GM21825 (cell line): Measurements from ENCODE around the gene ABI3BP.

Experiments
- ATAC-seq: cut with Tn5 transposase; IDR thresholded peaks from one replicate; pipeline ENCODE4 v1.9.1; 2021; ENCODE audit warnings: mild to moderate bottlenecking, moderate library complexity; ENCODE audit not compliant: unreplicated experiment

ABI3BP gene

GRCh38 chr3:100891827-100892226 is 101.4 kb downstream of the ABI3BP start:
- no peak for ATAC-seq

DNA sequence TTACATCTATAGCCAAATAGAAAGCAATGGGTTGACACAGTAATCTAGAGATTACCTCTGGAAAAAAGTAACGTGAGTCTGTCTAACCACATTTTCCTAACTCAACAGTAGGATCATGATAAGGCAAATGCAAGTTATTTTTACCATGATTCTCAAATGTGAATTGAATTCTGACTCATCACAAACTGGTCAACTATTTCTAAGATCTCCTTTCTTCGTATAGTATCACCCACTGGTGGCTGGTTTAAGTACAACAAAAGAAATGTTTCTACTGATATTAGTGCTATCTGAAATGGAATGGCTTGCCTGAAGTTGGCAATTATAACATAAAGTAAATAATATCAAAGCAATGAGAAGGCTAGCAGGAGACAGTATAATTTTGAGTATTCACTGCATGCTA is 102.2 kb downstream of the ABI3BP start:
- no peak for ATAC-seq

DNA sequence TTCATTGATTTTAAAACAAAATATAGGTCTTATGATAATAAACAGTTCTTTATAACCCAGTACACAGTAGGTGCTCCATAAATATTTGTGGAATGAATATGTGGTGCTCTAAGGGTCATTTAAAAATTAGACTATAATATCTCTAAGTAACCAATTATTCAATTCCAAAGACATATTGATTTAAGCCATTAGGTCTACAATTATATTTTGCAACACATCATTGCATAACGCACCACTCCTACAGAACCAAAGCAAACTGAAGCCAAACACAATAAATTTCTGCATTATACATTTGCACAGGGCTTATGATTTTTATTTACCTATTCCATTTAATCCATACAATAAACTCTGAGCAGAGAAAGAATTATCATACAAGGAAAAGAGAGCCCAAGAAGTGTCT is 104.3 kb downstream of the ABI3BP start:
- no peak for ATAC-seq

GRCh38 chr3:100882571-100882984 is 110.6 kb downstream of the ABI3BP start:
- no peak for ATAC-seq

- ATAC-seq: no peak
These were observed 112.4 kb downstream of the ABI3BP start for GRCh38 chr3:100880845-100881244.

DNA sequence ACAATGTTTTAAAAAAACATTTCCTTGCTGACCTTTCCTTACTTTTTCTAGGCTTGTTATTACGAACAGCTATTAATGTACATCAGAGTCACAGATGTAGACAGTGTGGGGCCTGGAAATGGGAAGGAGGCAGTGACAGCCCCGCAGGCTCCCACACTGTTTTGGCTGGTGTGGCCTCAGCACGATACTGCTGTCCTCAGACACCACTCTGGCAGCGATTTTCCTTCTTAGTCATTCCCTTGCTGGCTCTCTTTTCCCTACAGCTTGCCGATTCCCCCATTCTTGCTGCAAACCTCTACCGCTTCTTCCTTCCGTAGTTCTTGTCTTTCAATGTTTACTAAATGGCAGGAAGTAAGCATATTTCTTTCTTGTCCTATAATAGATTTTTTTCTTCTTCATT is 113.1 kb downstream of the ABI3BP start:
- ATAC-seq: no peak

- ATAC-seq: no peak
These were observed 113.9 kb downstream of the ABI3BP start for GRCh38 chr3:100879195-100879810.

- ATAC-seq: no peak
These were observed 115.9 kb downstream of the ABI3BP start for GRCh38 chr3:100877286-100877685.

DNA sequence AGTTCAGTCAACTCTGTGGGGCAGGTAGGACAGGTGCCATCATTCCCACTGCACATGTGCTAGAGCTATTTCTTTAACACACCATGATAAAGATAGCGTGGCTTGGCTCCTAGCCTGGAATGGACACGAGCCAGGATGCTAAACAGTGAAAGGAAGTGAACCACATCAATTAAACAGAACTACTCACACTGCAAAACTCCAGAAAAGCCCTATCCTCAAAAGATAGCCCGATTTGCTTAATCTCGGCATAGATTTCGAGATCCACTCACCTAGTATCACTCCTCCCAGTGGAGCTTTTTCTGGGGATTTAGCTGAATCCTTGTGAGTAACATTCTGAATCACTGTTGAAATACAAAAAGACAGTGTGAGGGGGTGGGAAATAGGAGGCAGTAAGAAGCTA is 118.0 kb downstream of the ABI3BP start:
- no peak for ATAC-seq

GRCh38 chr3:100873611-100874010 is 119.6 kb downstream of the ABI3BP start:
- no peak for ATAC-seq

GRCh38 chr3:100871306-100871705 is 121.9 kb downstream of the ABI3BP start:
- ATAC-seq: no peak

- no peak for ATAC-seq
These were observed 123.4 kb downstream of the ABI3BP start for GRCh38 chr3:100869787-100870186.

DNA sequence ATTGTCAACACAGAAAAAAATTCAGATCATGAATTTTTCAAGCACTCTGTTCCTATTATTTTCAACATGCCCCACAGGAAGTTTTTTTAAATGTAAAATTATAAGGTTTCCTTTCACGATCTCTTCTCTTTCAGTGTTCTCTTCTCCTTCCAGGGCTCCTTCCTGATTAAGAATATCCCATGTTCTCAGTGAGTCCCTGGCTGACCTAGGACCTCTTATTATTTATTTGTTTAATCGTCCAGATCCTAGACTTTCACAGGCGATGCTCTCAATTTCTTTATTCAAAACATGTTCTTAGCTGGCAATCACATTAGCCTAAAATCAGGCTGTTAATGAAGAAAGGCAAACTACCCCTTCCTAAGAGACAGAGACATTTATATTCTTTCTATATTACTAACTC is 124.3 kb downstream of the ABI3BP start:
- ATAC-seq: no peak

GRCh38 chr3:100868096-100868495 is 125.1 kb downstream of the ABI3BP start:
- ATAC-seq: no peak

- ATAC-seq: no peak
These were observed 127.8 kb downstream of the ABI3BP start for GRCh38 chr3:100865442-100865841.

GRCh38 chr3:100864471-100865250 is 128.6 kb downstream of the ABI3BP start:
- ATAC-seq: no peak

DNA sequence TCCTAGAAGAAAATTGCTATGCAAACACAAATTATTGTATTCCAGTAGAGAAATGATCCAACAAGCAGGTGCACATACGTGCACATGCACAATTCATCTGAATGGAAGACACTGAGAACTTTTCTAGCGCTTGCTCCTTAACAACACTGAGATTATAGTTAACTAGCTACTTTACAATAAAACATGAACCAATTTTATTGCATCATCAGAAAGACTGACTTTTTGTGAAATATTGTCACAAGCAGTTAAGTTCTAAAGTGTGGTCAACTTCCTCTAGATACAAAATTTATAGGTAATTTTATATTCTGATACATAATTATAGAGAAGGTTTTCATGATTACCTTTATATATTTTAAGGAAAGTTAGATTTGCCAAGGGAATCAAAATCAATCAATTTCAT is 135.4 kb downstream of the ABI3BP start:
- ATAC-seq: no peak

DNA sequence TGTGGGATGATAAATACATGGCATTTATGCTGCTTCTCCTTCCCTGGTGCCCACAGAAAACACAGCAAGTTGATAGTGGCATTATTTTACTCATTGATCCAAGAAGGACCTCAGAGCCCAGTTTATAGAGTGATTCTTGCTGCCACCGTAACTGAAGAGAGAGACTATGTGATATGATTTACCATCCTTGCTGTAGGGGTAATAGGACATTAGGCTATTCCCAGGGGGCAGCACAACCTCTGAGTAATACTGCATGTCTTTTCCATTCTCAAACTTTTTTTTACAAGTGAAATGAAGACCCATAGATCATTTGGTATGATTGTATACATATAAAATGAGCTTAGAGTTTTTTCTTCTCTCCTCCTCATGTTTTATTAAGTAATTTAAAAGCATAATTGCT is 136.4 kb downstream of the ABI3BP start:
- no peak for ATAC-seq

DNA sequence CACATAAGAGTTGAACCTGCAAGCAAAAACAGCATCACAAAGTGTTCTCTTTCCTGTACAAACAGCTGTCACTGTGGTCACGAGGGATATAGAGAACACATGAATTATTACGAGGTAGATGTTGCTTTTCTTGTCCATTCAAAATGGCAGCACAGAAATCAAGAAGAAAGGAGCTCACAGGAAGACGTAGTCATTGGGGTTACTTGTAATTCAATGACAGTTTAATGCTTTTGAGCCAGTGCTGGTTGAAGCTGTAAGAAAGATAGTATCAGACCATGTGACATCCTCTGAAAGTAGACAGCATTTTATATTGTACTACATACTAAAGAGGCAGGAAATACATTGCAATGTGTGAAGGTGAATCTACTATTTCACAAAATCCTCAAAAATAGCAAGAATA is 140.4 kb downstream of the ABI3BP start:
- ATAC-seq: no peak

DNA sequence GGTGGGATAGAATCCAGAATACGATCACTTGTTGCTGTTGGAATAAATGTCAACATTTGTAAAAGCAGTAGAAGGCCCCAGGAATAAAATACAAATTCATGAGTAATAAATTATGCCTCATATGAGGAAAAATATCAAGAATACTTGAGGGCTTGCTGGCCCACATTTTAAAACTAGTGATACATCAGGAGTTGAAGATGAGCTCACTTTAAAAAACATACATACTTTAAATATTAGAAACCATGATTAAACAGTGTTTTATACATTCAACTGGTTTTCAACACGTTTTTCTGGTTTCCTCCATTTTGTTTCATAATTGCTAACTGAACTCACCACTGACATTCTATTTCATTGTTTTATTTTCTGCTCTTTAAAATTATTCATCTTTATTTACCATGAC is 142.5 kb downstream of the ABI3BP start:
- ATAC-seq: no peak

GRCh38 chr3:100850156-100850555 is 143.1 kb downstream of the ABI3BP start:
- no peak for ATAC-seq

- no peak for ATAC-seq
These were observed 148.9 kb downstream of the ABI3BP start for GRCh38 chr3:100844063-100844936.
